Mesenchymal stem cell (in vitro differentiated cells and primary cell): Measurements from ENCODE around the gene CPT1A.

Source experiments
- DNase-seq: peaks from one replicate; pipeline ENCODE4 v3.0.0-alpha.2; 2013
- H2AFZ ChIP-seq: one replicate; pipeline ENCODE4 v1.6.1; 2013; ENCODE audit warnings: low read depth, mild to moderate bottlenecking, control low read depth, inconsistent platforms, low read length, moderate library complexity
- H2AK5ac ChIP-seq: 2 replicates; pipeline ENCODE4 v1.6.1; 2013; ENCODE audit warnings: low read length, moderate library complexity, mild to moderate bottlenecking, inconsistent platforms; ENCODE audit not compliant: severe bottlenecking
- H2BK120ac ChIP-seq: one replicate; pipeline ENCODE4 v1.6.1; 2013; ENCODE audit warnings: low read depth, mild to moderate bottlenecking, inconsistent platforms, low read length, moderate library complexity
- H2BK12ac ChIP-seq, 2 experiments: one replicate each; pipeline ENCODE4 v1.6.1; 2013; ENCODE audit warnings: inconsistent platforms in 2 of 2, low read length in 2 of 2, mild to moderate bottlenecking in 2 of 2, moderate library complexity in 2 of 2, control low read depth in 1 of 2
- H2BK15ac ChIP-seq: one replicate; pipeline ENCODE4 v1.6.1; 2013; ENCODE audit warnings: mild to moderate bottlenecking, low read depth, inconsistent platforms; ENCODE audit not compliant: poor library complexity, severe bottlenecking
- H2BK5ac ChIP-seq: 2 replicates; pipeline ENCODE4 v1.6.1; 2013; ENCODE audit warnings: low read depth, mild to moderate bottlenecking, low read length, control low read depth, inconsistent platforms; ENCODE audit not compliant: poor library complexity, severe bottlenecking
- H3K14ac ChIP-seq, 2 experiments: one replicate each; pipeline ENCODE4 v1.6.1; 2013; ENCODE audit warnings: inconsistent platforms in 2 of 2, low read length in 2 of 2, control low read depth in 1 of 2, mild to moderate bottlenecking in 1 of 2, moderate library complexity in 1 of 2
- H3K18ac ChIP-seq, 2 experiments: one replicate each; pipeline ENCODE4 v1.6.1; 2013; ENCODE audit warnings: inconsistent platforms in 2 of 2, low read length in 2 of 2, control low read depth in 1 of 2, low read depth in 1 of 2, mild to moderate bottlenecking in 1 of 2
- H3K23ac ChIP-seq, 2 experiments: one replicate each; pipeline ENCODE4 v1.6.1; 2013; ENCODE audit warnings: inconsistent platforms in 2 of 2, low read length in 2 of 2, mild to moderate bottlenecking in 2 of 2, moderate library complexity in 2 of 2, control low read depth in 1 of 2
- H3K27ac ChIP-seq: 2 replicates; pipeline ENCODE4 v1.5.1; 2013; ENCODE audit warnings: mild to moderate bottlenecking, moderate library complexity, low read length, control low read depth, inconsistent platforms; ENCODE audit not compliant: poor library complexity, severe bottlenecking
- H3K27me3 ChIP-seq, 2 experiments: 2 replicates each; pipeline versions ENCODE4 v1.6.1 to v1.7.0; 2013; ENCODE audit warnings: low read length in 2 of 2, mild to moderate bottlenecking in 2 of 2, moderate library complexity in 2 of 2, control low read depth in 1 of 2, inconsistent platforms in 1 of 2; ENCODE audit not compliant: control insufficient read depth in 1 of 2, insufficient read depth in 1 of 2
- H3K36me3 ChIP-seq, 2 experiments: 2 replicates each; pipeline versions ENCODE4 v1.6.1 to v1.7.0; 2013; ENCODE audit warnings: low read length in 2 of 2, control low read depth in 1 of 2, inconsistent platforms in 1 of 2, low read depth in 1 of 2, mild to moderate bottlenecking in 1 of 2; ENCODE audit not compliant: insufficient read depth in 2 of 2, control insufficient read depth in 1 of 2
- H3K4ac ChIP-seq, 2 experiments: one replicate each; pipeline ENCODE4 v1.6.1; 2013; ENCODE audit warnings: inconsistent platforms in 2 of 2, low read length in 2 of 2, mild to moderate bottlenecking in 2 of 2, moderate library complexity in 2 of 2, control low read depth in 1 of 2, low read depth in 1 of 2
- H3K4me1 ChIP-seq: 2 replicates; pipeline ENCODE4 v1.6.1; 2013; ENCODE audit warnings: low read depth, low read length, control low read depth; ENCODE audit not compliant: control insufficient read depth, insufficient read depth
- H3K4me2 ChIP-seq: 2 replicates; pipeline ENCODE4 v1.6.1; 2013; ENCODE audit warnings: low read length, mild to moderate bottlenecking, inconsistent platforms; ENCODE audit not compliant: poor library complexity, severe bottlenecking
- H3K4me3 ChIP-seq, 2 experiments: 2 replicates each; pipeline versions ENCODE4 v1.5.1 to v1.7.0; 2013; ENCODE audit warnings: low read length in 2 of 2, mild to moderate bottlenecking in 2 of 2, control low read depth in 1 of 2, low read depth in 1 of 2; ENCODE audit not compliant: insufficient read depth in 1 of 2
- H3K79me1 ChIP-seq: replicated peaks from 2 replicates; pipeline ENCODE4 v1.6.1; 2013; ENCODE audit warnings: mild to moderate bottlenecking, control low read depth, low read length, inconsistent platforms; ENCODE audit not compliant: poor library complexity, severe bottlenecking
- H3K9ac ChIP-seq: 2 replicates; pipeline ENCODE4 v1.7.0; 2013; ENCODE audit warnings: mild to moderate bottlenecking, low read length, moderate library complexity
- H3K9me3 ChIP-seq: 2 replicates; pipeline ENCODE4 v1.7.0; 2013; ENCODE audit warnings: mild to moderate bottlenecking, low read length; ENCODE audit not compliant: control insufficient read depth
- H4K8ac ChIP-seq: one replicate; pipeline ENCODE4 v1.6.1; 2013; ENCODE audit warnings: inconsistent platforms, mild to moderate bottlenecking, low read length, moderate library complexity
- H4K91ac ChIP-seq: one replicate; pipeline ENCODE4 v1.6.1; 2013; ENCODE audit warnings: mild to moderate bottlenecking, low read length, inconsistent platforms
- WGBS: methylation state at CpG from one replicate; pipeline ENCODE4 v1.1.7; 2013; ENCODE audit warnings: mixed read lengths; 5-methylcytosine and 5-hydroxymethylcytosine counted together

CPT1A gene

DNA sequence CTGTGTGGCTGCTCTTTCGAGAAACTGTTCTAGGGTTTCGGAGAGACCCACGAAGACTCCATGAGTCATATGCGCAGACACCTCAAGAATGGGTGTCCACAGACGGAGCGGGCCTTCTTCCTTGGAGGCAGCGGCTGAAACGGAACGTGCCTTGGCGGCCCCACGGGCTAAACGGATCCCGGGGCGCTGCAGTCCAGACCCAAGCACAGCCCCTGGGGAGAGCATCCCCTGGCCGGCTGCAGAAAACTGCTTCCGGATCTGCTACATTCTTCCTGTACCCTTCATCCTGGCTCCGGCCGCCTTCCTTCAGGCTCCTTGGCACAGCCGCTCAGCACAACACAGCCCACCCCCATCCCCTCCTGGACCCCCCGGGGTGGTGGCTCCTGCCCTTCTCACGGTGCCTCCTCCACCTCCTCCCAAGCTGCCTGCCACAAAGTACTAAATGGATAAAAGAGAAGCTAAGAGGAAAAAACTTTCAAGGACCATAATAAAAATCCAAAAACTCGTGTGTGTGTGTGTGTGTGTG is 25.4 kb downstream of the CPT1A start:
- no peak overlapping the region for H2BK12ac ChIP-seq
- H3K23ac ChIP-seq = no peak overlapping the region
- H2BK15ac ChIP-seq = no peak overlapping the region
- H3K27ac ChIP-seq = no peak overlapping the region
- H3K18ac ChIP-seq = no peak overlapping the region
- no peak overlapping the region for H2BK5ac ChIP-seq
- H3K27me3 ChIP-seq = no peaks in the 10 kb centered on the region
- no peak overlapping the region for H3K9ac ChIP-seq
- H3K36me3 ChIP-seq = peaks cover 19 to 33% of the 10 kb centered on the region in 2 experiments
- H3K79me1 ChIP-seq = peaks cover 19% of the 10 kb centered on the region
- no peak overlapping the region for H4K91ac ChIP-seq
- H4K8ac ChIP-seq = peak overlapping the region; percentile 4
- H2BK120ac ChIP-seq = no peak overlapping the region
- 94% methylated on average over 19 of the region's 22 CpGs for WGBS
- H3K4ac ChIP-seq = no peak overlapping the region
- no peak overlapping the region for H3K4me3 ChIP-seq
- H2AFZ ChIP-seq = no peak overlapping the region
- H3K14ac ChIP-seq = no peak overlapping the region
- H3K4me2 ChIP-seq = no peak overlapping the region
- no peak overlapping the region for H2AK5ac ChIP-seq
- H3K4me1 ChIP-seq = peaks cover 4% of the 10 kb centered on the region
- no peak for DNase-seq
- no peaks in the 10 kb centered on the region for H3K9me3 ChIP-seq

DNA sequence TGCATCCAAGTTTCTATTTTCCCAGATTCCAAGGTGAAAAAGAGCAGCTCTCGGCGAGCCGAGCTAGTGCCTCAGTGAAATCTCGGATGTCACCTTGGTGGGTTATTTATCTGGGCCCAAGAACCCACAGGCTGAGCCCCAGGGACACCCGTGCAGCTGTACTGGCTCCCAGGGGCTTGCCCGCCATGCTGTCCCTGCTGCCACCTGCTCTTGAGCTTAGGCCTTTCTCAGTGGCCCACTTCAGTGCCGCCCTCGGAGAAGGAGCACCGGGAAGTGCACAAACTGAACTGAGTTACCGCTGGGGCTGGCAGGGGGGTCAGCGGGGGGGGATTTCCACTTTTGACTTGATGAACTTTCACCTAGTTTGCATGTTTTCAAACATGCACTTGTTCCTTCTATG is 27.9 kb downstream of the CPT1A start:
- Histone ChIP-seq H3K18ac (no peak overlapping the region), H3K14ac (no peak overlapping the region), H3K27me3 (no peaks in the 10 kb centered on the region), H2BK15ac (no peak overlapping the region), H3K79me1 (peaks cover 14% of the 10 kb centered on the region), H2AFZ (no peak overlapping the region), H3K23ac (no peak overlapping the region), H4K91ac (no peak overlapping the region), H3K4me2 (no peak overlapping the region), H3K36me3 (peaks cover 27 to 44% of the 10 kb centered on the region in 2 experiments), H3K4me1 (peaks cover 6% of the 10 kb centered on the region), H2AK5ac (no peak overlapping the region), H3K9me3 (no peaks in the 10 kb centered on the region), H3K4ac (no peak overlapping the region), H3K4me3 (no peak overlapping the region), H3K27ac (no peak overlapping the region), H2BK12ac (no peak overlapping the region), H3K9ac (no peak overlapping the region), H2BK120ac (no peak overlapping the region), H4K8ac (no peak overlapping the region), H2BK5ac (no peak overlapping the region)
- DNase-seq = no peak
- 98% methylated on average over 10 of the region's 11 CpGs for WGBS

DNA sequence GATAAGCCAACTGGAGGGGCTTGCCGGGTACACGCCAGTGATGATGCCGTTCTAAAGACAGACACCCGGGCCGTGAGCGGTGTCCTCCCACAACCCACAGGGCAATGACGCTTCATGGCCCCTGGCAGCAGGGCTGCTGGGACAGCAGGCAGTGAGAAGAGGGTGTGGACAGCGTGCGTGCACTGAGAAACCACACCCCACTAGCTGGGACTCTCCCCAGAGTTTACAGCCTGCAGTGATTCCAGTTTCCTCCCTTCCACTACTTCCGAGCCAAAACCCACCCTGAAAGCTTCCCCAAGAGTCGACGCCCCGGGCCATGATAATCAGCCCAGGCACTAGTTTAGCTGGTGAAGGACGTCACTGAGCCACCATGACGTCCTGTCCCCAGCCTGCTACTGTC is 29.2 kb downstream of the CPT1A start:
- Histone ChIP-seq H3K9ac (peak overlapping the region; percentile 51), H3K4me1 (peaks cover 7% of the 10 kb centered on the region), H3K14ac (no peak overlapping the region), H3K4me2 (no peak overlapping the region), H3K27me3 (no peaks in the 10 kb centered on the region), H2AFZ (no peak overlapping the region), H3K4ac (no peak overlapping the region), H4K8ac (no peak overlapping the region), H2BK5ac (no peak overlapping the region), H2BK12ac (no peak overlapping the region), H3K27ac (no peak overlapping the region), H3K9me3 (no peaks in the 10 kb centered on the region), H3K23ac (no peak overlapping the region), H4K91ac (no peak overlapping the region), H3K18ac (no peak overlapping the region), H2AK5ac (no peak overlapping the region), H2BK120ac (no peak overlapping the region), H3K4me3 (peak overlapping the region in 1 of 2 experiments; percentile 26), H3K36me3 (peaks cover 31 to 51% of the 10 kb centered on the region in 2 experiments), H3K79me1 (peaks cover 14% of the 10 kb centered on the region), H2BK15ac (no peak overlapping the region)
- 95% methylated on average over 15 of the region's 15 CpGs for WGBS
- DNase-seq = no peak

DNA sequence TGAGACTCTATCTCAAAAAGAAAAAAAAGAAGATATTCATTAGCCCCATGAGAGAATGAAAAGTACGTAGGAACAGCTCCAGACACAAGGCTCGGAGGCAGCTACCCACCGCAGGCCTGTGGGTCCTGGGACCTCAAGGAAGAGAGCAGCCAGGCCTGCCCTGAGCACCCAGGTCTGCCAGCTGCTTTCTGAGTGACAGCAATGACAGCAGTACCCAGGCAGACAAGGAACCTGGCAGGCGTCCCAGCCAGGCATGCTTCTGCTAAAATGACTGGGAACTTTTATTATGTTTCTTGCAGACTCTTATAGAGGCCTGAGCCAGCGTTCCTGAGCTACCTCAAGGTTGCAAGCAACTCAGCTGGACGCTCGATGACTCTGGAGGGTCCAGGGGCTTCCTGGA is 31.6 kb downstream of the CPT1A start:
- 91% methylated on average over 7 of the region's 7 CpGs for WGBS
- Histone ChIP-seq H3K27ac (no peak overlapping the region), H3K27me3 (no peaks in the 10 kb centered on the region), H2BK5ac (no peak overlapping the region), H3K4ac (no peak overlapping the region), H3K4me1 (peaks cover 7% of the 10 kb centered on the region), H3K36me3 (peaks cover 39 to 52% of the 10 kb centered on the region in 2 experiments), H4K8ac (no peak overlapping the region), H3K9me3 (no peaks in the 10 kb centered on the region), H3K4me2 (no peak overlapping the region), H2AFZ (no peak overlapping the region), H2BK120ac (no peak overlapping the region), H3K18ac (no peak overlapping the region), H3K9ac (no peak overlapping the region), H2AK5ac (no peak overlapping the region), H4K91ac (peak overlapping the region; percentile 40), H3K23ac (no peak overlapping the region), H3K14ac (no peak overlapping the region), H3K79me1 (peaks cover 3% of the 10 kb centered on the region), H2BK12ac (no peak overlapping the region), H3K4me3 (no peak overlapping the region), H2BK15ac (no peak overlapping the region)
- no peak for DNase-seq
